ENCODE measurements around the gene INPP1.

The INPP1 gene

DNA sequence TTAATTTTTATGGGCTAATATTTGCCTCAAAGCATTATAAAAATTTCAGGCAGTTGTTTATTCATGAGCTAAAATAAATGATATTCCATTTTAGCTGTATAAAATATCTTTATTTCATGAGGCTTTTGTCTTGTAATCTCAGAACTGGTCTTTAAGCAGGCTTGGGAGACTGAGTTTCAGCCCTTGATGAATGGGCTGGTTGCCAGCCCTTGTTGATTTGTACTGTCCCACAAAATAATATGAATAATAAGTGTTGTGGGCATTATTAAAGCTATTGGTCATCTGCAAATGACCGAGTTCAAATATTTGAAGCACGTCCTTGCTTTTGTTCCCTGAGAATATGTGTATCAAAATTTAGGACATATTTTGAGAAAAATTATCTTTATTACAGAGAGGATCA, 18.2 kb downstream of the INPP1 start:
- TF ChIP-seq, protein P1, sequence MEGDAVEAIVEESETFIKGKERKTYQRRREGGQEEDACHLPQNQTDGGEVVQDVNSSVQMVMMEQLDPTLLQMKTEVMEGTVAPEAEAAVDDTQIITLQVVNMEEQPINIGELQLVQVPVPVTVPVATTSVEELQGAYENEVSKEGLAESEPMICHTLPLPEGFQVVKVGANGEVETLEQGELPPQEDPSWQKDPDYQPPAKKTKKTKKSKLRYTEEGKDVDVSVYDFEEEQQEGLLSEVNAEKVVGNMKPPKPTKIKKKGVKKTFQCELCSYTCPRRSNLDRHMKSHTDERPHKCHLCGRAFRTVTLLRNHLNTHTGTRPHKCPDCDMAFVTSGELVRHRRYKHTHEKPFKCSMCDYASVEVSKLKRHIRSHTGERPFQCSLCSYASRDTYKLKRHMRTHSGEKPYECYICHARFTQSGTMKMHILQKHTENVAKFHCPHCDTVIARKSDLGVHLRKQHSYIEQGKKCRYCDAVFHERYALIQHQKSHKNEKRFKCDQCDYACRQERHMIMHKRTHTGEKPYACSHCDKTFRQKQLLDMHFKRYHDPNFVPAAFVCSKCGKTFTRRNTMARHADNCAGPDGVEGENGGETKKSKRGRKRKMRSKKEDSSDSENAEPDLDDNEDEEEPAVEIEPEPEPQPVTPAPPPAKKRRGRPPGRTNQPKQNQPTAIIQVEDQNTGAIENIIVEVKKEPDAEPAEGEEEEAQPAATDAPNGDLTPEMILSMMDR (IDR thresholded peaks at IDR 0.05; ENCODE audit: control insufficient read depth, extremely low read depth, insufficient read depth): no peak
- DNase-seq (ENCODE audit: low read depth): no peak
- no peak overlapping the region for H3K4me3 ChIP-seq (ENCODE audit: low read depth, low read length)

DNA sequence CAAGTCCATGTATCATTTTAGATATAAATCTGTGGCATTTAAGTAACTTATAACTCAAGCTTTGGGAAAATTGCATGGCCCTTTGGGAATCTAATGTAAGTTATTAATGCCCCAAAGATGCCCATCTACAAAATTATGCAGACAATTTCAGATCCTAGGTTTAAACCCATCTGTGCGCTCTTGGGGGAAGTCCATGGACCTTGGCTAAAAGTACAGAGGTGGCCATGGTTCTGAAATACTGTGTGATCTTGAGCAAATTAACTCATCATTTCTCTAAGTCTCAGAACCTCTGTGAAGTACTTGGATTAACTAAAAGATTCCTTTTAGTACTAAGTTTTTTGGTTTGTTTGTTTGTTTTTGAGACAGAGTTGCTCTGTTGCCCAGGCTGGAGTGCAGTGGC, 19.5 kb downstream of the INPP1 start:
- H3K4me3 ChIP-seq (ENCODE audit: low read depth, low read length): no peak overlapping the region
- TF ChIP-seq, protein P1 (IDR thresholded peaks at IDR 0.05; ENCODE audit: control insufficient read depth, extremely low read depth, insufficient read depth): no peak
- DNase-seq (ENCODE audit: low read depth): no peak

DNA sequence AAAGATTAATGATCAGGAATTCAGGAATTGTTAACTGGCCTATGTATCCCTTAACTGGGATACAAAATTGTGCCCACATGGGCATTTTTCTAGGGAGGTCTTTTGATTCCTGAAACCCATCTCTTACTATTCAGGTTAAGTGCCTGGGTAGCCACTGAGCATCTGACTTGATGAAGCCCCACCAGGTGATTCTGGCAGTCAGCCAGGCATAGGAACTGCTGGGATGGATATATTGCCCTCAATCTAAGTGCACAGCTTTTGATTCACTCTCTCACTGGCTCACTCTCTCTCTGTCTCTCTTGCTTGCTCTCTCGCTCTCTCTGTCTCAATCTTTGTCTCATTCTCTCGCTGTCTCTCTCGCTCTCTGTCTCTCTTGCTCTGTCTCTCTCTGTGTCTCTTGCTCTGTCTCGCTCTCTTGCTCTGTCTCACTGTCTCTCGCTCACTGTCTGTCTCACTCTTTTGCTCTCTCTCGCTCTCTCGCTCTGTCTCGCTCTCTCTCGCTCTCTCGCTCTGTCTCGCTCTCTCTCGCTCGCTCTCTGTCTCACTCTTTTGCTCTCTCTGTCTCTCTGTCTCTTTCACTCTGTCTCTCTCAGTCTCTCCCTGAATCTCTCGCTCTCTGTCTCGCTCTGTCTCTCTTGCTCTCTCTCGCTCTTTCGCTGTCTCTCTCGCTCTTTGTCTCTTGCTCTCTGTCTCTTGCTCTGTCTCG, 22.3 kb downstream of the INPP1 start:
- TF ChIP-seq, protein P1 (IDR thresholded peaks at IDR 0.05; ENCODE audit: control insufficient read depth, extremely low read depth, insufficient read depth): no peak
- DNase-seq (ENCODE audit: low read depth): no peak
- H3K4me3 ChIP-seq (ENCODE audit: low read depth, low read length): no peak overlapping the region

DNA sequence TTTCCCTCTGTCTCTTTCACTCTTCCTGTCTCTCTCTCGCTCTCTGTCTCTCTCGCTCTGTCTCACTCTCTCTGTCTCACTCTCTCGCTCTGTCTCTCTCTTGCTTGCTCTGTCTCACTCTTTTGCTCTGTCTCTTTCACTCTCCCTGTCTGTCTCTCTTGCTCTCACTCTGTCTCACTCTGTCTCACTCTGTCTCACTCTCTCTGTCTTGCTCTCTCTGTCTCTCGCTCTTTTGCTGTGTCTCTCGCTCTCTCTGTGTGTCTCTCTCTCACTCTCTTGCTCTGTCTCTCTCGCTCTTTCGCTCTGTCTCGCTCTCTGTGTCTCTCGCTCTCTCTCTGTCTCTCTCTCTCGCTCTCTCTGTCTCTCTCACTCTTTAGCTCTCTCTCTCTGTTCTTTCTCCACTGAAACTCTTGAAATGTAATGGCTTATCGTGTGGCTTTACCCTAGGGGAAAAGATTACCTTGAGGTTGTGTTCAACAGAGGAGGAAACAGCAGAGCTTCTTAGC, 22.9 kb downstream of the INPP1 start:
- TF ChIP-seq, protein P1 (IDR thresholded peaks at IDR 0.05; ENCODE audit: control insufficient read depth, extremely low read depth, insufficient read depth): no peak
- DNase-seq (ENCODE audit: low read depth): no peak
- H3K4me3 ChIP-seq (ENCODE audit: low read depth, low read length): no peak overlapping the region

DNA sequence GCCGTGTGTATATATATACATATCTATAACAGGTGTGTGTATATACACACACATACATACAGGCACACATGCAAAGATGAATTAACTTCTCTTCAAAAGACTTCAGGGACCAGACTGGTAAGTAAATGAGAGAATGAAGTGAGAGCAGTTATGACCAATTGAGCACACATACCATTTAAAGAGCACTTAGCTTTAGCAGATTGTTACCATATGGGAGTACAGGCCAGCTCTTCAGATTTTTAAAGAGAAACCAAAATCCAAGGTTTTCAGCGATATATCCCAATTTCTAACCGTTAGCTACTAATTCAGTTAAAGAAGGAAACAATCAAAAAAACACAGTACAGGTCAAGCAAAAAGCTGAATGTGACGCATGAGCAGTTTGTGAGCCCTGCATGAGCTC, 23.7 kb downstream of the INPP1 start:
- H3K4me3 ChIP-seq (ENCODE audit: low read depth, low read length): no peak overlapping the region
- TF ChIP-seq, protein P1 (IDR thresholded peaks at IDR 0.05; ENCODE audit: control insufficient read depth, extremely low read depth, insufficient read depth): no peak
- DNase-seq (ENCODE audit: low read depth): no peak

DNA sequence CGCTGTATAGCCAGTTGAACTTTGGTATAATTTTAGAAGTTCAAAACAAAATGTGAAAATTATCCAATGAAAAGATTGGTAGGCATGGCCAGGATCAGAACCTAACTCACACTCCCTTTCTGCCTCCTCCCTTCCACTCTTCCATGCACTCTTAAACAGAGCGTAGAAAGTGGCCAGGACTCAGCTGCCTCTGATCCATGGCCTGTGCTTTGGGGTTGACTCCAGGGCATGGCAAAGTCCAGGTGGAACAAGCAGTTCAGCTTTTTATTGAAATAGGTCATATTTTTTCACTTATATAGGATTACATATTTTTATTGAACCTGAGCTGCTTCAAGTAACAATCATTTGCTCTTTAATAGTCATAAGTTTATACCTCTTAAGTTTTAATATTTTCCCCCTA, 26.2 kb downstream of the INPP1 start:
- no peak overlapping the region for H3K4me3 ChIP-seq (ENCODE audit: low read depth, low read length)
- DNase-seq (ENCODE audit: low read depth): no peak
- TF ChIP-seq, protein P1 (IDR thresholded peaks at IDR 0.05; ENCODE audit: control insufficient read depth, extremely low read depth, insufficient read depth): no peak

DNA sequence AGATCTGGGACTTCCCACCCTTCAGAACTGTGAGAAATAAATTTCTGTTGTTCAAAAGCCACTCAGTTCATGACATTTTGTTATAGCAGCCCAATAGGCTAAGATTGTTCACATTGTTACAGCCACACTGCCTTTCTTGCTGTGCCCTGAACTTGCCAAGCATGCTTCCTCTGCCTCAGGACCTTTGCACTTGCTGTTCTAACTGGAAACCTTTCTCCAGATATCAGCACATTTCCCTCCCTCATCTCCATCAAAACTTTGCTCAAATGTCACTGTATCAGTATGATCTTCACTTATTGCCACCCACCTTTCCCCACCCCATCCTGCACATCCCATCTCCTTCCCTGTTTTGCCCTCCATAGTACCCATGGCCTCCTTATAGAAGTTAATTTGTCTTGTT, 32.7 kb downstream of the INPP1 start:
- TF ChIP-seq, protein P1 (IDR thresholded peaks at IDR 0.05; ENCODE audit: control insufficient read depth, extremely low read depth, insufficient read depth): no peak
- no peak overlapping the region for H3K4me3 ChIP-seq (ENCODE audit: low read depth, low read length)
- no peak for DNase-seq (ENCODE audit: low read depth)

Data from LNCaP clone FGC (cell line).